ENCODE data around the gene INKA2.

The INKA2 gene

GRCh38 chr1:111709986-111710385, 29.2 kb downstream of the INKA2 start:
- H3K4me3 Mint-ChIP-seq, result no peak overlapping the region
- H3K4me1 Mint-ChIP-seq (ENCODE audit: low read depth), result peaks cover 19% of the 10 kb centered on the region
- no peaks in the 10 kb centered on the region for H3K27me3 Mint-ChIP-seq (ENCODE audit: low read depth)
- H3K36me3 Mint-ChIP-seq (ENCODE audit: low read depth), result peaks cover 34% of the 10 kb centered on the region
- H3K9me3 Mint-ChIP-seq, result no peaks in the 10 kb centered on the region
- H3K27ac Mint-ChIP-seq, result peak overlapping the region; percentile 32

DNA sequence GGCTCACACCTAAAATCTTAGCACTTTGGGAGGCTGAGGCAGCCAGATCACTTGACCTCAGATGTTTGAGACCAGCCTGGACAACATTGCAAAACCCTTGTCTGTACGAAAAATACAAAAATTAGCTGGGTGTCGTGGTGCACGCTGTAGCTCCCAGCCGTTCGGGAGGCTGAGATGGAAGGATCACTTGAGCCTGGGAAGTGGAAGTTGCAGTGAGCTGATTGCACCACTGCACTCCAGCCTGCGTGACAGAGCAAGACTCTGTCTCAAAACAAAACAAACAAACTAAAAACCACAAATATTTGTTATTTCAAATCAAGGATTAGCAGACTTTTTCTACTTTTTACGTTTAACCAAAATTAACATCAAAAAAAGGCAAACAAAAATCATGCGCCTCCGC, 31.3 kb downstream of the INKA2 start:
- H3K4me1 Mint-ChIP-seq (ENCODE audit: low read depth), result peaks cover 17% of the 10 kb centered on the region
- H3K9me3 Mint-ChIP-seq, result no peaks in the 10 kb centered on the region

GRCh38 chr1:111706921-111707320, 32.3 kb downstream of the INKA2 start:
- Mint-ChIP-seq H3K4me1 (ENCODE audit: low read depth) (peaks cover 17% of the 10 kb centered on the region), H3K27ac (peak overlapping the region; percentile 60)

More for the DNA sequence above, 31.3 kb downstream of the INKA2 start:
- Mint-ChIP-seq H3K4me3 (no peak overlapping the region), H3K27me3 (ENCODE audit: low read depth) (no peaks in the 10 kb centered on the region), H3K36me3 (ENCODE audit: low read depth) (peaks cover 41% of the 10 kb centered on the region), H3K27ac (no peak overlapping the region)

GRCh38 chr1:111705841-111706240, 33.4 kb downstream of the INKA2 start:
- no peaks in the 10 kb centered on the region for H3K9me3 Mint-ChIP-seq
- no peak overlapping the region for H3K27ac Mint-ChIP-seq
- H3K36me3 Mint-ChIP-seq (ENCODE audit: low read depth), result peaks cover 57% of the 10 kb centered on the region
- no peaks in the 10 kb centered on the region for H3K27me3 Mint-ChIP-seq (ENCODE audit: low read depth)
- H3K4me1 Mint-ChIP-seq (ENCODE audit: low read depth), result peaks cover 21% of the 10 kb centered on the region
- no peak overlapping the region for H3K4me3 Mint-ChIP-seq

More at GRCh38 chr1:111706921-111707320, 32.3 kb downstream of the INKA2 start:
- H3K36me3 Mint-ChIP-seq (ENCODE audit: low read depth), result peaks cover 48% of the 10 kb centered on the region
- no peaks in the 10 kb centered on the region for H3K9me3 Mint-ChIP-seq
- no peaks in the 10 kb centered on the region for H3K27me3 Mint-ChIP-seq (ENCODE audit: low read depth)
- no peak overlapping the region for H3K4me3 Mint-ChIP-seq

DNA sequence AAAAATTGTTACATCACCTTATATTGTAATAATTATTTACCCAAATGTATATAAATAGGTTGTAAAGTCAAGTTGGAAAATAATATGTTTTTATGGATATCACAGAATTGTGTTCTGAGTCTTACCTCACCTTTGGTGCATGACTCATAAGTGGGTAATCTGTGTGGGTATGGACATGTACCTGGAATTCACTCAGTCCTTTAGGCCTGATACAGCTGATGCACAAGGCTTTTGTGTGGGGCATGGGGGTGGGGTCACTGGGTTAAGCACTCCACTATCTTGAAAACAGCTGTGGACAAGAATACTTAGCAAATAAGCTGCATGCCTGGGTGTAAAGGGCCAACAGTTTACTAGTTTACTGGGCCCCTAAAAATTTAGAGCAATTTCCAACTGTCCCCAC, 34.4 kb downstream of the INKA2 start:
- Mint-ChIP-seq H3K27ac (no peak overlapping the region), H3K27me3 (ENCODE audit: low read depth) (no peaks in the 10 kb centered on the region), H3K9me3 (no peaks in the 10 kb centered on the region), H3K36me3 (ENCODE audit: low read depth) (peaks cover 66% of the 10 kb centered on the region), H3K4me1 (ENCODE audit: low read depth) (peaks cover 26% of the 10 kb centered on the region), H3K4me3 (no peak overlapping the region)

- no peaks in the 10 kb centered on the region for H3K27me3 Mint-ChIP-seq (ENCODE audit: low read depth)
- no peak overlapping the region for H3K27ac Mint-ChIP-seq
- H3K9me3 Mint-ChIP-seq, result no peaks in the 10 kb centered on the region
- no peak overlapping the region for H3K4me3 Mint-ChIP-seq
- peaks cover 24% of the 10 kb centered on the region for H3K4me1 Mint-ChIP-seq (ENCODE audit: low read depth)
- H3K36me3 Mint-ChIP-seq (ENCODE audit: low read depth), result peaks cover 65% of the 10 kb centered on the region
Measured at GRCh38 chr1:111704240-111704639, 35.0 kb downstream of the INKA2 start.

- H3K27ac Mint-ChIP-seq, result no peak overlapping the region
- H3K36me3 Mint-ChIP-seq (ENCODE audit: low read depth), result peaks cover 60% of the 10 kb centered on the region
- H3K4me1 Mint-ChIP-seq (ENCODE audit: low read depth), result peaks cover 24% of the 10 kb centered on the region
- H3K9me3 Mint-ChIP-seq, result no peaks in the 10 kb centered on the region
- no peak overlapping the region for H3K4me3 Mint-ChIP-seq
- H3K27me3 Mint-ChIP-seq (ENCODE audit: low read depth), result no peaks in the 10 kb centered on the region
Measured at GRCh38 chr1:111702504-111703050, 36.6 kb downstream of the INKA2 start.

DNA sequence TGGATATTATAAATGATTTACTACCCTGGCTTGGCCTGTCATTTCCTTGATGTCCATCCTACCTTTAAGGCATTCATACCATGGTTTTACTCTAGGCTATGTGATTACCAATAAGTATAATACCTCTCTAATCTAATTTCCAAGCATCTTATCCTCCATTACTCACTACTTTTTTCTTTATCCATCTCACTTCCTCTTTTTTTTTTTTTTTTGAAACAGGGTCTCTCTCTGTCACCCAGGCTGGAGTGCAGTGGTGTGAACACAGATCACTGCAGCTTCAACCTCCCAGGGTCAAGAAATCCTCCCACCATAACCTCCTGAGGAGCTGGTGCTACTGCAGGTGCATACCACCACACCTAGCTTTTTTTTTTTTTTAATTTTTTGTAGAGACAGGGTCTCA, 39.9 kb downstream of the INKA2 start:
- Mint-ChIP-seq H3K9me3 (no peaks in the 10 kb centered on the region), H3K4me3 (no peak overlapping the region), H3K27me3 (ENCODE audit: low read depth) (no peaks in the 10 kb centered on the region), H3K27ac (no peak overlapping the region), H3K4me1 (ENCODE audit: low read depth) (peaks cover 34% of the 10 kb centered on the region), H3K36me3 (ENCODE audit: low read depth) (peaks cover 66% of the 10 kb centered on the region)

GRCh38 chr1:111696330-111696729, 42.9 kb downstream of the INKA2 start:
- H3K9me3 Mint-ChIP-seq, result no peaks in the 10 kb centered on the region
- H3K36me3 Mint-ChIP-seq (ENCODE audit: low read depth), result peaks cover 64% of the 10 kb centered on the region
- no peak overlapping the region for H3K4me3 Mint-ChIP-seq
- peaks cover 44% of the 10 kb centered on the region for H3K4me1 Mint-ChIP-seq (ENCODE audit: low read depth)
- H3K27me3 Mint-ChIP-seq (ENCODE audit: low read depth), result no peaks in the 10 kb centered on the region
- no peak overlapping the region for H3K27ac Mint-ChIP-seq

DNA sequence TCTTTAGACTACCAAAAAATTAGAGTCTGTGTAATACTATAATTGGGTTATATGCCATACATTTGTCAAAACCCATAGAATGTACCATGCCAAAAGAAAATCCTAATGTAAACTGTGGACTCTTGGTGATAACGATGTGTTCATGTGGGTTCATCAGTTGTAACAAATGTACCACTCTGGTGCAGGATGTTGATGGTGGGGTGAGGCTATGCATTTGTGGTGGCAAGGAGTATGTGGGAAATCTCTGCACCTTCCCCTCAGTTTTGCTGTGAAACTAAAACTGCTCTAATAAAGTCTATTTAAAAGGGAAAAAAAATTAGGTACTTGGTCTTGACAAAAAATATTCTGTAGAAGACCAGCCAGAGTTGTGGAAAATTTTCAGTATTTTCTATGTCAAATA, 43.4 kb downstream of the INKA2 start:
- H3K9me3 Mint-ChIP-seq, result no peaks in the 10 kb centered on the region
- no peaks in the 10 kb centered on the region for H3K27me3 Mint-ChIP-seq (ENCODE audit: low read depth)
- H3K36me3 Mint-ChIP-seq (ENCODE audit: low read depth), result peaks cover 58% of the 10 kb centered on the region
- H3K4me1 Mint-ChIP-seq (ENCODE audit: low read depth), result peaks cover 39% of the 10 kb centered on the region
- no peak overlapping the region for H3K4me3 Mint-ChIP-seq
- no peak overlapping the region for H3K27ac Mint-ChIP-seq

GRCh38 chr1:111691886-111692285, 47.3 kb downstream of the INKA2 start:
- Mint-ChIP-seq H3K27me3 (ENCODE audit: low read depth) (no peaks in the 10 kb centered on the region), H3K4me3 (no peak overlapping the region), H3K9me3 (no peaks in the 10 kb centered on the region), H3K4me1 (ENCODE audit: low read depth) (peaks cover 36% of the 10 kb centered on the region), H3K27ac (peak overlapping the region; percentile 5), H3K36me3 (ENCODE audit: low read depth) (peaks cover 36% of the 10 kb centered on the region)

GRCh38 chr1:111690306-111690617, 48.9 kb downstream of the INKA2 start:
- Mint-ChIP-seq H3K27me3 (ENCODE audit: low read depth) (no peaks in the 10 kb centered on the region), H3K27ac (no peak overlapping the region), H3K9me3 (peaks cover 3% of the 10 kb centered on the region), H3K36me3 (ENCODE audit: low read depth) (peaks cover 34% of the 10 kb centered on the region), H3K4me3 (no peak overlapping the region), H3K4me1 (ENCODE audit: low read depth) (peaks cover 30% of the 10 kb centered on the region)

All from T-helper 1 cell treated with Interleukin-12 subunit alpha and Interleukin-12 subunit beta and Interleukin-4 antibody, amounts not matched to agents 30 μg/mL and 1 μg/mL, for 36 hours (primary cell).